ENCODE measurements around the gene ZBTB16.

Gene ZBTB16

DNA sequence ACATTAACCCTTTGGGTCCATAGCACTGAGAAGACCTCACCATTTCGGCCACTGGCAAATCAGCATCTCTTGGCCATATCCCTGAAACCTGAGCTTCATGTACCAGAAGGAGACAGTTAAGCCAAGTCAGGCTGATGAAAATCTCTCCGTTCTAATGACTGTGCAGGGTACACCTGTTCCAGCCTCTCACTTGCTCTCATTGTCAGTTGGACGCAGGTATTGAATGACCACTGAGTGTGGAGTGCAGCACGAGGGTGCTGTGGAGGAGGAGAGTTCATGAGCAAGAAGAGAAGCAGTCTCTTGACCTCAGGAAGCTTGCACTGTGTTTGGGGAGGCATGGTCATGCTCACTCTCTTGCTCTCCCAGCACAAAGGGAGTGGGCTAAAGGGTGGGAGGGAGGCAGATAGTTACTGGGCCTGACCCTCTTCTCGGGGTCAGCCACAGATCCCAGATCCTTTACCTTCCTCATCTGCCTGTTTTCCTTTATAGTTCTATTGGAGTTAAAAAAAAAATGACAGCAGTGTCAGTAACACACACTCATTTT is 65.2 kb downstream of the ZBTB16 start:
- DNase-seq (ENCODE audit: insufficient read length, low spot score) = no peak
- FAIRE-seq = no peak

DNA sequence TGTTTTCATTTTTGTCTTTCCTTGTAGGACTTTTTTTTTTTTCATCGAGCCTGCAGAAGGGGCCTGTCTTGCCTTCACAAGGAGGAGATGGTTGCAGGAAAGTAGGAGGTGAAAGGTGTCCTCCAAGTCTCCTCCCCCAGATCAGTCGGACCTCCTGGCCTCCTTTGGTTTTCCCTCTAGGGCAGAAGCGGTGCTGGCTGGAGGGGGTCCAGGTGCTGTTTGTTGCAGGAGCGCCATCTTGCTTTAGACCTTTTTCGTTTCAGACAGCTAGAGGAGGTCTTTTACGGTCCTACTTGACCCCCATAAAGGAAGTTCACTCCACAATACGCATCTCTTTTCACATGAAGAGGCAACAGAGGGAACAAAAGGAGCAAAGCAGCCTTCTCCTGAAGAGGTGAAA is 66.0 kb downstream of the ZBTB16 start:
- DNase-seq (ENCODE audit: insufficient read length, low spot score) = no peak
- no peak for FAIRE-seq

DNA sequence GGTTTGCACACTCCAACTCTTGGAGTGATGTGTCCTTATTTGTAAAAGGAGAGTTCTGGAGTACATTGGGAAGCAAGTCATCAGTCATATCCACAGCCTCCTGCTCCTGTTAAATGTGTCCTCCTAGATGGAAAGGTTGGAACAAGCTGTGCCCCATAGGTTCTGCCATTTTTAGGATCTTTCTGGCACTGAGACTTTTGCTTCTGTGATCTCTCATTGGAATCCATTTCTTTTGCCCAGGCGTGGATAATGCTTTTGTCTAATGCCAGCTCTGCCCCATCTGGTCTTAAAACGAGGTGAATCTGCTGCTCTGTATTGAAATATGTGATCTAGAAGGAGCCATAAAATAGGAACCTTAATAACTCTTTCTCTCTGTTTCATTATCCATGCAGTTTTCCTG is 66.4 kb downstream of the ZBTB16 start:
- DNase-seq (ENCODE audit: insufficient read length, low spot score) (no peak), FAIRE-seq (no peak)

DNA sequence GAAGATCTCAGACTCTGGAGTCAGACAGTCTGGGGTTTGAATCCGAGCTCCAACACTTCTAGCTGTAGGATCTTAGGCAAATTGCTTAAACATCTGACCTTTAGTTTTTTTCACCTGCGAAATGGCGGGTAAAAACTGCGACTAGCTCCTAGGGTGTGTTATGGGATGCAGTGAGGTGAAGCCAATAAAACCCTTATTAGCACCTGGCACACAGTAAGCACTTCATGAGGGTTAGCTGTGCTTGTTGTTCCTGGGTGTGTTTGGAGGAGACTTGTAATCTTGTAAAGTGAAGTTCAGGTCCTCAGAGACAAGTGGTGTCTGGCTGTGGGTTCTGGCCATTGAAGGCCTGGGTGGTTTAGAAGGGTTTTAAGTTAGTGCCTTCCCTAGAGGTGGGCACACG is 68.9 kb downstream of the ZBTB16 start:
- DNase-seq (ENCODE audit: insufficient read length, low spot score) = no peak
- no peak for FAIRE-seq

DNA sequence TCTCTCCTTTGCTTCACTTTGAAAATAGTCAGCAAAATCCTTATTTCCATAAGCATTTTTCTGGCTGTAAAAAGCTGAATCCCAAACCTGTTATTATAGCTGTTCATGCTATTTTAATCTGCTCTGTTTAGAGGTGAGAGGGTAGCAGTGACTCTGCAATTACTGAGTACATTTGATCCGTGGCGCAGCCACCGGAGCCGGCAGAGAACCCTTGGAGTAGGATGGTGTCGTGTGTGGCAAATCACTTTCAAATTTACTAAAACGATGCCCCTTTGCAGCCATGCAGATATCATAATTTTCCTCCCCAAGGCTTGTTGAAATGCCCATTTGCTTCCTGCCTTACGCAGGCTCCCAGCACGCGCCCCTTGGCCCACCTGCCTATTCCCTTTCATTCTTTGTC is 69.6 kb downstream of the ZBTB16 start:
- DNase-seq (ENCODE audit: insufficient read length, low spot score) = no peak
- no peak for FAIRE-seq

DNA sequence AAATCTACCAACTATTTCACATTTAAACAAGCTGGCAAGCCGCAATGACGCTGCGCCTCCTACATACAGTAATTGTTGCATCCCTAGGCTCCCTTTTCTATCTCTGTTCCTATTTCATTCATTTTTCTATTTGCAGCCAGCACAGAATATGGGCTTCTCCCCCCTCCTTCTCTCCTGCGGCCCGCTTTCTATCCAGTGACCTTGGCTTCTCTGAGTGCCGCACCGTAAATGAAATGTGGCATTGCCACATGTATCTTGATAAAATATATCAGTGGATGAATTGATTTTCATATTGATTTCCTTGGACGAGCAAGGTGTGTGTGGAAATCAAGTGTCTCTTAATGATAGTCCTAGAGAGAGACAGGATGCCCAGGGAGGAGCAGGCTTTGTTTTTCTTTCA is 70.2 kb downstream of the ZBTB16 start:
- DNase-seq (ENCODE audit: insufficient read length, low spot score) = no peak
- no peak for FAIRE-seq

DNA sequence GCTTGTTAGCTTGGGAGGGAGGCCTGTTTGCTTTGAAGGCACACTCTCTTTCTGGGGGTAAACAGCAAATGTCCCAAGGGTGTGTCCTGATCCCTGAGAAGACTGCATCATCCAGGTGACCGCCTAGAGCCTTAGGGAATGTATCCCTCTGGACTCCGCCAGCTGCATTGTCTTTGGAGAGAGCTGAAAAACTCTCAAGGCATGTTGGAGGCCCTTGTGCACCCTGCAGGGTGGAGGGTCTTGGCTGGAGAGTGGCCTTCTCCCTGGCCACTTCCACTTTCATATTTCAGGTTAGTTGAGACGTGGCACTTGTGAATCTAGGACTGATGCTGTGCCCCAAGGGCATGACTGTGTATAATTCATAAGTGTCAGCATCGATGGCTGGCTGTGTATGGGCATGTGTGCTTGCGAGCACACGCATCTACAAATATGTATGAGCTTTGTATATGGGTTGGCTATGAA is 70.6 kb downstream of the ZBTB16 start:
- FAIRE-seq (no peak), DNase-seq (ENCODE audit: insufficient read length, low spot score) (no peak)

DNA sequence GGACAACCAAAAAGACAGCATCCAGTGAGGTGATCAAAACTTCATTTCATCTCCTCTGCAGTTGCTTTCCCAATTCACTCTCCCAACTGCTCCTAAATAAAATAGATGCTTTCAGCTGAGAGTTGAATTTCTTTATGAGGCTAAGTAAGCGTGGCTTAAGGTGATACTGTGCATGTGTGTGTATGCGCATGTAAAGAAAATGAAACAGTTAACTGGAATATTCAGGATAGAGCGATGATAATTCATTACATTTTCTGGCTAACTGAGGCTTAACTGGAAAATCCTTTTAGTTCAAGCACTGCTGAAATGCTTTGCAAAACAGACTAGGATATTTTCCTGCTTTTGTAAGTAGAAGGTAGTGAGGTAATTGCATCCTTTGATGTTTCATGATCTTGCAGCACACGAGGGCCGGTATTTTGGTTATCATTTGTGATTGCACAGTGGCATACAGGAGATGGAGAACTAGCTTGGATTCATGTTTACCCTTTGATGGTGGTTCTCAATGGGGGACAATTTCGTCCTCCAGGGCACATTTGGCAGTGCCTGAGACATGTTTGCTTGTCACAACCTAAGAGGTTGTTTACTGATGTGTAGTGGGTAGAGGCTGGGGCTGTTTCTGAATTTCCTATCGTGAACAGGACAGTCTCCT is 71.2 kb downstream of the ZBTB16 start:
- DNase-seq (ENCODE audit: insufficient read length, low spot score) (no peak), FAIRE-seq (no peak)

DNA sequence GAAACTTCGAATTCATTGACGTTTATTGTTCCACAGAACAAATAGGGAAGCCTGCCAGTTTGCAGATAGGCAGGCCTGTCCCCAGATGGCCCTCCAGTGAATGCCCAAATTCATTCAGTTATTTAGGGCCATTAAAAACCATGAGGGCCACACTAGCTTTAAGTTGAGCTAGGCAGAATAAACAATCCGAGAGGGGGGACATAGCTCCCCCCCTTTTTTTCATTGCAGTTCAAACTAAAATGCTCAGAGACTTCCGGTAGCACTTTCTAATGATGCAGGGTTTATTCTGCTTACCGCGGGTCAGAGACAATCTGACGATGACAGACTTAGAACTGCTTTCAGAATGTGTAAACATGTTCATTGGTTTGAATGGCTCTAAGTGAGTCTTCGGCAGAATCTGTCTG is 72.0 kb downstream of the ZBTB16 start:
- no peak for DNase-seq (ENCODE audit: insufficient read length, low spot score)
- no peak for FAIRE-seq

DNA sequence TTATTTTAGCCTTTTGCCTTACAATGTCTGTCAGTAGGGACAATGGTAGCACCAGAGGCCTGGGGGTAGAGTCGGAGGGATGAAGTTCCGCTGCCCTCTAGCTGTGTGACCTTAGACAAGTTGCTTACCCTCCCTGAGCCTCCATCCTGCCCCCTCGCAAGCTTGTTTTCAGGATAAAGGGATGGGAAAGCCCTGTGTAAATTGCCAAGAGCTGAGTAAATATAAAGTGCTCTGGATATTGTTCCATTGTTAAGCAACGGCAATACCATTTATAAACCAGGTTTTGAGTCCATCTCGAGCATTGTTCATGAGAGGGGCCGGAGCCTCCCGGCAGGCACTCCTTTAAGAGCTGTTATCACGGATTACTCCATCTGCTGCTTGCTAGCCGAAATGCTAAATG is 72.9 kb downstream of the ZBTB16 start:
- DNase-seq (ENCODE audit: insufficient read length, low spot score) = no peak

DNA sequence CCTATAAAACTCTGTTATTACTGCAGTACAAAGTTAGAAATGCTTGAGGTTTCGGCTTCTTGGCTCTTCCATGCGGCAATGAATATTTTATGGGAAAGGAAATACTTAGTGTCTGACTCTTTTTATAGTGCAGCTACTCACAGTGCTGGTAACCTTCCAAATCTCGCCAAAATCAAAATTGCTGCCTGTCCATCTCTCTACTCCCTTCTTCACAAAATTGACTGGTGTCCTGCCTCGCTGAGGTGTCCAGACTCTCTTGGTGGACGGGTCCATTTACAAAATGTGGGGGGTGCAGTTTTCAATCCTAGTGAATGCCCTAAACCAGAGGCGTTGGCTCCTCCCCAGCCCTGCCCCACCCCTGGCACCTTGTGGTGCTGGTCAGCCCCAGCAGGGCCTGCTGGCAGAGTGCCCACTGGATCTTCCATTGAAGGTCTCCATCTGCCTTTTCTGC is 73.5 kb downstream of the ZBTB16 start:
- FAIRE-seq = no peak
- DNase-seq (ENCODE audit: insufficient read length, low spot score) = no peak

More for the DNA sequence above, 72.9 kb downstream of the ZBTB16 start:
- no peak for FAIRE-seq

DNA sequence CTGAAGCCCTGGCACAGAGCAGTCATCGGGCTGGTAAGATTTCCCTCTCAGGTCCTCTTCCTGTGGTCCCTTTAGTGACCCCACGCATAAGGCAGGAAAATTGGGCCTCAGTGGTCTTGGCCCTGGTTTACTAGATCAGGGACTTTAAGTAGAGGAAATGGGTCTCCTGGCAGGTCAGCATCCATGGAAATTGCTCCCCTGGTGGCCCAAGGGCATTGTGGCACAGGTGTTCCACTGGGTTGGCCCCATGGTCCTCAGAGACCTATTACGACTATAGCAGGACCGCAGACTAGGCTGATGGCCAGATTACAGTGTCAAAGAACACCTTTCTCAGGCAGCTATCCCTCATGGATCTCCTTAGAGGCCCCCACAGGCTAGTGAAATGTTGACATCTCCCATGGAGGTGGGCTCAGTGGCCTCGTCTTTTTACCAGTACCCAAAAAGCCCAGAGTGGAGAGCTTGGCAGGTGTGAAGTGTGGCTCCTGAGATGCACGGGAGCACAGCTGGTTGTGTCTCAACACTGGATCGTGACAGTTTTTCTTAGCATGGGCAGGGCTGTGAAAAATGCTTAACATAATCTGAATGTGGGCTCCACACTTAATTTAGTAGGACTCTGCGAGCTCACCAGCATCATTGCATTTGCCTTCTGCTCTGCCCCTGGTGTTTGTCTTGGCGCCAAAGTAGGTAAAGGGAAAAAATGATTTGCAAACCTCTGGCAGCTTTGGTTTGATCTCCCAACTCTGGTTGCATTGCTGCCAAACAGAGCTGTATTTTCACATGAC is 74.2 kb downstream of the ZBTB16 start:
- no peak for FAIRE-seq
- DNase-seq (ENCODE audit: insufficient read length, low spot score) = no peak

DNA sequence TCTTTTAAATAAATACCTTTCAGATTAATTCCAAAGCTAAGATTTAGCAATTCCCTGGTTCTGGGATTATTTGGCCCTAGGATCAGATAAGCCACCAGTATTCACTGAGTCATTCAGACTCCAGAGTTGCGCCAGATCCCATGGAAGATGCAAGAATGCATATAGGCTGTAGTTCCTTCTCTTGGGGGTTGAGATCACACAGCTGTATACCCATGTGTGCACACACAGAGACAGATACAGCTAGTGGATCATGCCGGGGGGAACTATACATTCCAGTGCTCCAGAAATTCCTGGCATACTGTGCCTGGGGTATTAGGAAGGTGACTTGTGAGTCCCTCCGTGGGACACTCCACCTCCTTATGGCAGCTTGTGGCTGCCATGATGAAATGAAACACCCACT is 75.4 kb downstream of the ZBTB16 start:
- DNase-seq (ENCODE audit: insufficient read length, low spot score) = no peak
- FAIRE-seq = no peak

DNA sequence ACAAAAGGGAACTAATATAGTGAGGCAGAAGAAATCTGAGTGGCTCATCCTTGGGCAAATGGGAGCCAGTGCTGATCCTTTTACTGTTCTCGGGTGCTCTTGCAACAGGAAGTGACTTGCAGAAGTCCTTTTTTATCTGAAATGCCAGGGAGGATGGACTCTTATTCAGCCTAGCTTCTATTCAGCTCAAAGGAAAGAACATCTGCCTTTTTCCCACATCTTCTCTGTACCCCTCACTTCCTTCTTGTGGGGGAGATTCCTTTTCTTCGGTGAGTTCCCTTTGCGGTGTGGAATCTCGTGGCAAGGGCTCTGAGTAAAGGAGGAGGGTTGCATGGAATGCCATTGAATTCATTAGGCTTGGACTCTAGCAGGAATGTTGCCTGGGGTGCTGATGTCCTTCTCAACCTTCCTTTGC is 76.2 kb downstream of the ZBTB16 start:
- FAIRE-seq = no peak
- no peak for DNase-seq (ENCODE audit: insufficient read length, low spot score)

DNA sequence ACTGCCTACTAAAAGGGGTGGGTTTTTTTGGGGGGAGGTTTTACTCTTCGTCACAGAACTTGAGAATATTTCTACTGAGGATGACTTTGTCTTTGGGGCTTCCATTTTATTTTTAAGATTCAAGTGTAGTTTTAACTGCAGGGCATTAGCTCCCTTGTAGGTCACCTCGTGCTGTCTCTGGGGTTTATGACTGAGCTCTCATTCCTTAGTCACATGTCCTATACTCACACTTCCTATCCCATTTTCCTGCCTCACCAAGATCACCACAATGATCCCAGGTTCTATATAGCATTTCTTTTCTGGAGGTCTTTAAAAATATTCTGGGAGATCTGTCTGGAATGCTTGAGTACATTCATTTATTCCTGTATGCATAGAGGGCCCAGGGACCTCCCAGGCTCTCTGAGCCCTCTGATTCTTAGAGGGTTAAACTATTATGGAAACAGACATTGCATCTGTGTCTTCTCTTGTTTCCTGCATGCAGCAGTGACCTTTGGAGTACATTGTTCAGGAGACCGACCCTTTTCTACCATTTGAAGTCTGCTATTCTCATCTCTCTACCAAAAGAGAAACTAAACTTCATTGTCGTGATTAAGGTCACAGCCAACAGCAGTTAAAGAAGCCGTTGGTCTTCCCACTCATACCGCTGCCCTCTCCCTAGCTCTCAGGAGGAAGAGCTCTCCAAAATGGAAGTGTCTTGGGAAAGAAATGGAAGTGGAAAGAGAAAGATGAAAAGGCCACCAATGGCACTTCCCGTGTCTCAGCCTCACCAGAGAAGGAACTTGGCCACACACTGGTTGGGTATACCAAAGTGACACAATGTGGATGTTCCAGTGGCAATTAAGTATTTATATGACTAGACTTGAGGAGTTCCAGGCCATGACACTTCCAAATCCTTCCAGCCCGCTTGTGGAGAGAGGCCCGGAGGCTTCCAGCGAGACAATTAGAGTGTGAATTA is 77.5 kb downstream of the ZBTB16 start:
- no peak for FAIRE-seq
- DNase-seq (ENCODE audit: insufficient read length, low spot score) = no peak

DNA sequence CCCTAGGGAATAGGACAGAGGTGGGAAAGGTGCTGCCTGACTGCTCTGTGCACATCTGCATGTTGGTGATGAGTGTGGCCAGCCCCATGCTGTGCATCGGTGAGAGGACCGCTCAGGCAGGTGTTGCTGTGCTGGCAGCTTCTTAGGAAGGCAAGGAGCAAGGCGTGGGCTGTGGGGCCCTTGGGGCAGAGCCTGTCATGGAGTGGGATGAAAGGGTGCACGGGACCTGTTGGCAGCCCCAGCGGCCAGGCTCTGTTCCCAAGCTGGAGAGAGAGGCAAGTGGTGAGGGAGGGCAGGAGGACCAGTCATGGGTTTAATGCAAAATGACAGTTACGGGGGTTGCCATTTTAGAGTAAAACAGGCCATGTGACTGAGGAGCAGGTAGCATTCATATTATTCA is 78.3 kb downstream of the ZBTB16 start:
- FAIRE-seq (no peak), DNase-seq (ENCODE audit: insufficient read length, low spot score) (no peak)

DNA sequence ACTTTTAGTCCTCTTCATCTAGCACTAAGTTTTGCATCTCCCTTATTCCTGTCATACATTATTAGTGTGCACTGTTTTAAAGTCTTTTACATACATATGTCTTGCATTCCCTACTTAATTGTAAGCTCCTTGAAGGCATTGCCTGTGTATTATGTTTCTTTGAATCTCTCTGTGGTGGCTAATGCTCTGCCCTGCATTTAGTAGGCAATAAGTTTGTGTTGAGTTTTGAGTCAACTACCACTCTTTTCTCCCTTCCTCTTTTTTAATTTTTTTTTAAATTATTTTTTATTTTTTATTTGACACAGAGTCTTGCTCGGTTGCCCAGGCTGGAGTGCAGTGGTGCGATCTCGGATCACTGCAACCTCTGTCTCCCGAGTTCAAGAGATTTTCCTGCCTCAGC is 78.9 kb downstream of the ZBTB16 start:
- DNase-seq (ENCODE audit: insufficient read length, low spot score) (no peak), FAIRE-seq (no peak)

DNA sequence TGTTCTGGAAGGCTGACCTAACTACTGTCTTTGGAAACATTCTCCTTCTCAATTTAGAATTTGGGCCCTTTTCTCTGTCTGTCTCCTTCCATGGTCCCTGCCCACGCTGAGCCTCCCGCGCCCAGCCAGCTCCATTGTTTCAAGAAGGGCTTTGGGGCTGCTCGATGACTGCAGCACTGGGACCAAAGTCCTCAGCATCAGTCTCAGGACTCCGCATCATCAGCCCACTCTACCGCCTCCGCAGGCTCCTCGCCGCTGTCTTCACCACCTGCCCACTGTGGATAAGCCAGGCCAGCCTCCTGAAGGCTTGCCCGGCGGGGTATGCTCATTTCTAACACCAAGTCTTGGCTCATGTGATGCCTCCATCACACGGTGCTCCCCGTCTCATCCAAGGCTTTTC is 81.3 kb downstream of the ZBTB16 start:
- DNase-seq (ENCODE audit: insufficient read length, low spot score) (no peak), FAIRE-seq (no peak)

DNA sequence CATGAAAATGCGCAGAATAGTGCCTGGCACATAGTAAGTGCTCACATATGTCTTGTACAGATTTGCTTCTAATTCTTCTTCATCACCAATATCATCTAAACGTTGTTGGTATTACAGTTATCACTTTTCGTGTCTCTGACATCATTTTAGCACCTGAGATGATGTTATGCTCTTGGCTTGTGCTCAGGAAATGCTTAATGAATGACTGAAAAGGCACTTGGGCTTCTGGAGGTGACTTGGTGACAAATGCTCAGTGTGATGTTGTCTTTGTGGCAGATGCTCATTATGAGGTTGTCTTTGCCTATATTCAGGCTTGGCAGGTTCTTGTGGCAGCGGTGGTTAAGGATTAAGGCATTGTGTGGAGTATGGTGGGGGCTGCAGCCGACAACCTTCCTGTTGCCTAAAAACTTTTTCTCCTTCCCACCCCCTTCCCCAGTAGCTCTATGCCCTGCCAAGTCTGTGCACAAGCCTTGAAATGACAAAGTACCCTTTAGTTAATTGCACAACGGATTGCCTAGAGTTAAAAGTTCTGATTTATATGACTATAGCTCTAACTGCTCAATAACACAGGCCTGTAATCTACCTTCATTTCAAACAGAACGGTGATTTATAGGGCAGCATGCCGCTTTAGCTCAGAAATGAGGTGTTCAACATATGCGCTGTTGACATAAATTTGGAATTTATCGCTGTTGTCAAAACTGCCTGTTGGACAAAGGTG is 82.5 kb downstream of the ZBTB16 start:
- FAIRE-seq = no peak
- no peak for DNase-seq (ENCODE audit: insufficient read length, low spot score)

DNA sequence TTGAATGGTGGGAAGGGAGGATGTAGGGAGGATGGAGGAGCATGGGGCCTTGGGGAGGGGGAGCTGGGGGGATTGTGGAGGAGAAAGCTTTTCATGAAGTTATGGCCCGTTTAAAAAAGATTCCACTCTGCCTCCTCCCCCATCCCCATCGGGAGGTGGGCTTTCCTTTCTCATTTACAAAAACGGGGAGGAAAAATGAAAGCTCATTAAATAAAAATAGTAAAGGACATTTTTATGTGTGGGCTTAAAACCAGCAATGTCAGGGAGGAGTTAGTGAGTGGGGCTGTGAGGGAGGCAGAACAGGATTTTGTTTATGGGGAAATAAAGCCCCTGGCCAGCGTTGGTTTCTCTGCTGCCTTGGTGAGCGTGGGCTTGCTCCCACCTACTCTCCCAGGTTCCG is 83.2 kb downstream of the ZBTB16 start:
- FAIRE-seq (no peak), DNase-seq (ENCODE audit: insufficient read length, low spot score) (no peak)
